ENCODE measurements around the gene USH2A. TPM values are rescaled to one million over a fixed set of nuclear protein-coding genes. Genes with fewer than 3 reads are reported as not detected.

USH2A gene
- polyA plus RNA-seq, 4 donors: 0.04 to 0.32 (median 0.22) TPM

DNA sequence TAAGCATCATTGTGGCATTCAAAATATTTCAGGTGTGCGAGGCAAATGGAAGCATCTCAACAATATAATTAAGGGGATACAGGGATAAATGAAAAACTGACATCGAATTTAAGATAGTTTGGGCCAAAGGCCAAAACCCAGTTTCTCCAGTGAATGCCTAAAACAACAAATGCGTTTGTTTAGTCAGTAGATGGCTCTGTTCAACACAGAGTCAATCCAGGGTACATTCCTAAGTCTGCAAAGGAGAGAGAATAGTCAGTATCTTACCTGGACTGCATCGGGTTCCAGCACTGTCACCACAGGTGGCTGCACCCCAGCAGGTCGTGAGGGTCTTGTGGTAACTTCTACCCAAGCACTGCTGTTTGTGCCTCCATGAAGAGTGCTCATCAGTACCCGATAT, 535.1 kb downstream of the USH2A start:
- no peak for DNase-seq (ENCODE audit: low read depth in 4 of 4, low spot score in 3 of 4)

DNA sequence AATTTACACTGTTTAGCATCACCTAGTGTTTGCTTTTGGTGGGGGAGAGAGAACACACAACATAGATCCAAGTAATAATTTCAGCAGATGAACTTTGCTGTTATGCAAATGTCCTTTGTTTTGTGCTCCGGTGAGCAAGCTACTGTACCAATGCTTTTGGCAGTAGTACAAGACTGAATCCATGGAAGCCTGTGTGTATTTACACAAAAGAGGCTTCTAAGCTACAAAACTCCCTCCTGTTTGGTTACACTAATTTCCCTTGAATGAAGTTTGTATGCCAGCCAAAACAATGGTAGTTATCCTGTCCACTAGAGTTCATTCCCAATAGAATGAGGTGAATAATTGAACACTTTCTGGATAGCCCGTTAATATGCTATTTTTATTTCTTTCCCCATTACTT, 535.6 kb downstream of the USH2A start:
- DNase-seq (ENCODE audit: low read depth in 4 of 4, low spot score in 3 of 4): no peak

DNA sequence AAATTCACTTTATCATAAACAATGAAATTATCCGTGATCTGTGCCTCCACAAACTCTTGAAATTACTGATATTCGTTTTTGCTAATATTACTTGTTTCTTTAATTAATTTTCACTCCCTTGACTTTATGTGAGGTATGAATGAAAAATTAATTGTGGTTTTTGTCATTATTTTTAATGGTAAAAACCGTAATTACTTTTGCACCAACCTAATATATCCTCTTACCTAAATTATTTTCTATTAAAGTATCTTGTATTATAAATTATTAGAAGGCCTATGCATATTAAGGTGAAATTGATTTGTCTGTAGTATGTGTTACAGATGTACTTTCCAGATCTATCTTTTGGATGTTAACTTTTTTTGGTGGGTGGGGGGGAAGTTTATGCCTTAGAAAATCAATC, 540.2 kb downstream of the USH2A start:
- no peak for DNase-seq (ENCODE audit: low read depth in 4 of 4, low spot score in 3 of 4)

DNA sequence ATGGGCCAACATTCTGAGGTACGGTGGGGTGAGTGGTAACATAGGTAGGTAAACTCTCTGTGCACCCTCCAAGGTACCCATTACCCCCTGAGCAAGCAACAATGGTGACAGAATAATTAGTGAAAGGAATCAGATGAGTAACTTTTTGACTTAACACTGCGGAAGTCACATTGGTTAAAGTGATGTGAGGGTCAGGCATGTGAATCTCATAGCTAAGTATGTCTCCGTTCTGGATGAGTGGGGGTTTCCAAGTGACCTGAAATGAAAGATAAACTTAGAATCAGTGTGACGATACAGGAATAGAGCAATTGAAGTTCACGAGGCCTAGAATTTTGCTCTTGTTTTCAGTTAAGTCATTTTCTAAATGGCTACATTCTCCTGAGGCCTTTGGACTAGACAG, 544.4 kb downstream of the USH2A start:
- no peak for DNase-seq (ENCODE audit: low read depth in 4 of 4, low spot score in 3 of 4)

DNA sequence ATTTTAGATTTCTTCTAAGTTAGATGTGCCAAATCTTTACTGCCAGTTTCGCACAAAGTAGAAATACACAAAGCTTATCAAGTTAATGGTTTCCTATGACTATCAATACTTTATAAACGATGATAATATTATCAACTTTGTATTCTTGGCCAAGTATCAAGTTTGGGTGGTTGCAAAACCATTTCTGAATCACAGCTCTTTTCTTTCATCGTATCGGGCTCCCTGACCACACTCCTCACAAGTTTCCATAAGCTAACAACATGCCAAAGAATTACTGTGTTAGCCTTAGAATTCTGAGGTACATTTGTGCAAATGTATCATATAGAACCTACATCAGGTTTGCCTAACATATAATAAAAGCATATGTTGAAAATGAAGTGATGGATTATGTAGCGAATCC, 545.1 kb downstream of the USH2A start:
- DNase-seq (ENCODE audit: low read depth in 4 of 4, low spot score in 3 of 4): no peak

DNA sequence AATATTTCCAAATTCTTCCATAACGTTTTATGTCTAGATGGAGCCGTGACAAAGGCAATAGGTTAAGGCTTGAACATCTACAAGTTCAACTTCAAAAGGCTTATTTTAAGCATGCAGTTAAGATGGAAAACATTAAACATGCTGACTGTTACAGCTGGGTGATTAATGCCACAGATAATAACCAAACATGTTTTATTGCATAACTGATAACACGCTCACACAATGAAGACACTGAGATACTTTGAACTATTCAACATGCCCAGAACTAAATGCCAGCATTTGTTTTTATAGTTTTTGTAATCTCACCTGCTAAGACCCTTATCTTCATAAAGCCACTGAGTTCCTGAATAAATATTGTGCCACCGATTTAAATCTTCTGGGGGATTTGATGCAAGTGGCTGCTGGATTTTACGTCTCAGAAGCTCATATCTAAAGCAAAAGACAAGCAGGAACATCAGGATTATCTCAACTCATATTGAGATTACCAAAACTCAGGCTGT, 545.7 kb downstream of the USH2A start:
- DNase-seq (ENCODE audit: low read depth in 4 of 4, low spot score in 3 of 4): no peak

DNA sequence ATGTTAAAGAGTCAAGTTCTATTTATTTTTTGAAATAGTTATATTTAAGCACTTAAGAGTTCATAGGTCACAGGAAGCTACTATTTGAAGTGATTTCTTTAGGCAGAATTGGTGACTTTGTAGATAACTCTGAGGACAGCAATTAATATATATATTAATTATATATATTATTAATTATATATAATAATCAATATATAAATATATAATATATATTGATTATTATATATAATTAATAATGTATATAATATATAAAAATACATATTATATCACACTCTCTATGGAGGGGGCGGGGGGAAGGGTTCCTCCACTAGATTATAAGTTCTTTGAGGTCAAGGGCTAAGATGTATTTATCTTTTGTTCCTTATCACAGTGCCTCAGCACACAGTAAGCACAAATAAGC, 547.5 kb downstream of the USH2A start:
- DNase-seq (ENCODE audit: low read depth in 4 of 4, low spot score in 3 of 4): no peak

DNA sequence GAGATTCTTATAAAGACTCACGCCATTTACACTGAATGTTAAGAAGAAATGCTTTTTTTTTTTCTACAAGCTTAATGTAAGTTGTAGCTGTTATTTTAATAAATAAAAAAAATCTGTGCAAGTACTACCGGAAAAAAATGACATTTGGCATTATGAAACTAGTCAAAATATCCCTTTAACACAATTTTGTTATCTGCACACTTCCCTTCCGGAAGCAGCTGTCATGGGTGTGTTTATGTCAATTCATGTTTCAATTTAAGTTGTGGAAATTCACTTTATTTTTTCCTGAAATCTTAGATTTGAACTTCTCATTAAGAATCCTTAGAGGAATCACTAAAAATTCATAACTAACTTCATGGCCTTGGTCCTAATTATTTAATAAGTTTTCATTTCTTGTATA, 548.0 kb downstream of the USH2A start:
- DNase-seq (ENCODE audit: low read depth in 4 of 4, low spot score in 3 of 4): no peak

DNA sequence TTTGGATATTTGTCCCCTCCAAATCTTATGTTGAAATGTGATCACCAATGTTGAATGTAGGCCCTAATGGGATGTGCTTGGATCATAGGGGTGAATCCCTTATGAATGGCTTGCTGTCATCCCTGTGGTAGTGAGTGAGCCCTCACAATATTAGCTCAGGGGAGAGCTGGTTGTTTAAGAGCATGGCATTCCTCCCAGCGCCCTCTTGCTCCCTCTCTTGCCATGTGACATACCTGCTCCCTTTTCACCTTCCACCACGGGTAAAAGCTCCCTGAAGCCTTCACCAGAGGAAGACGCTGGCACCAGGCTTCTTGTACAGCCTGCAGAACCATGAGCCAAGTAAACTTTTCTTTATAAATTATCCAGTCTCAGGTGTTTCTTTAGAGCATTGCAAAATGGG, 550.6 kb downstream of the USH2A start:
- DNase-seq (ENCODE audit: low read depth in 4 of 4, low spot score in 3 of 4): no peak

DNA sequence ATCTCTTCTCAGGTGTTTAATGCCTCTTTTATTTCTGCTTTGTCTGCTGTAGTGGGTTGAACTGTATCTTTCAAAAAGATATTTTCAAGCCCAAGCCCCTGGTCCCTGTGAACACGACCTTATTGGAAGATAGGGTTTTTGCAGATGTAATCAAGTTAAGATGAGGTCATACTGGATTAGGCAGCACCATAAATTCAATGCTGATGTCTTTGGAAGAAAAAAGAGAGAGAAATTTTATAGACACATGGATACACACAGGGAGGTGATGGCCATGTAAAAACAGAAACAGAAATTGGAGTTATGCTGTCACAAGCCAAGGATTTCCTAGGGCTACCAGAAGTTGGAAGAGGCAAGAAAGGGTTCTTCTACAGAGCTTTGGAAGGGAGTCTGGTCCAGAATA, 554.7 kb downstream of the USH2A start:
- no peak for DNase-seq (ENCODE audit: low read depth in 4 of 4, low spot score in 3 of 4)

DNA sequence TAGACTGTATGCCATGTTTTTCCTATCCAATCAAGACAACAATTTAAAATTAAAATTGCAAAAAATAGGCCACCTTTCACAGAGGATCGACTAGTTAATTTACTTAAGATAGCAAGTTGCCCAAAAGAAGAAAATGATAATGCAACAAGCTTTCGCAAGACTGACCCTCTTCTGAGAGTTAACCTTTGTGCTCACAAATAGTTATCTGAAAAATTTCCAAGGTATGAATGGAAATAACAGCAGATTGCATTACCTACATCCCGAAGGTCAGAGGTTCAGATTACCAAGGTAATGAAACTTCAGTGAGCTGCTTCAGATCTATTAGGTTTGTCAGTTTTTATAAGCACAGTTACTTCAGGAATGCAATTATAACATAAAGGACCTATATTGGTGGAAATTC, 558.2 kb downstream of the USH2A start:
- DNase-seq (ENCODE audit: low read depth in 4 of 4, low spot score in 3 of 4): no peak

DNA sequence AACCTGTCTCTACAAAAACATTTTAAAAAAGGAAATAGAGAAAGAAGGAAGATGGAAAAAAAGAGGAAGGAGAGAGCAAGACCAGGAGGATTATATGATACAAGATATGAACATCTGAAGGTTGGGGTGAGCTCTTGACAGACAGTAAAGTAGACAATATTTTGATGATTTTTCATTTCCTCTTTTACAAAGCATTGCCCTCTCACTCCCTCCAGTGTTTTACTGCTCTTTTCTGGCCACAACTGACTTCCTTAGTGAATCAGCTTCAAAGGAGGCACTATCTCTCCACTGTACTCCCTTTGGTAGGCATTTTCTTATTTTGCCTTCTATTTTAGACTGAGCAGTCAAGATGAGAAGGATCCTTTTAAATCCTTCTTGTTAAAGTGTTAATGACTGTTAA, 559.5 kb downstream of the USH2A start:
- no peak for DNase-seq (ENCODE audit: low read depth in 4 of 4, low spot score in 3 of 4)

DNA sequence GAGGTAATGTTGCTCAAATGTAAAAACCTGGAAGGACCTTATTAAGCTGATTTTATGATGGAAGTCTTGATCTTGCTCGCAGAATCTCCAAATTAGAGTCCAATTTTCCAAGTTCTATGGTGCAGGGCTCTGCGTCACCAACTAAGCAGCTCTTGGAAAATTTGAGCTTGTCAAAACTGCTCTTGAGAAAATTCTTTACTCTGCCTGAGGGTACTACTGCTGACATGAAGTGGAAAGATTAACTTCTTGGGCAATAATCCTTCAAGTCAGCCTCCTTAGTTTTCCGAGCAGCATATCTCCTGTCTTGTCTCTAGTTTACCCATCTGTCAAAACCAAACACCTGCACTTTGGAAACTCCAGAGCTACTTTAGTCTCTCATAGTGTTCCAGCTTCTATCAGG, 562.4 kb downstream of the USH2A start:
- DNase-seq (ENCODE audit: low read depth in 4 of 4, low spot score in 3 of 4): no peak

DNA sequence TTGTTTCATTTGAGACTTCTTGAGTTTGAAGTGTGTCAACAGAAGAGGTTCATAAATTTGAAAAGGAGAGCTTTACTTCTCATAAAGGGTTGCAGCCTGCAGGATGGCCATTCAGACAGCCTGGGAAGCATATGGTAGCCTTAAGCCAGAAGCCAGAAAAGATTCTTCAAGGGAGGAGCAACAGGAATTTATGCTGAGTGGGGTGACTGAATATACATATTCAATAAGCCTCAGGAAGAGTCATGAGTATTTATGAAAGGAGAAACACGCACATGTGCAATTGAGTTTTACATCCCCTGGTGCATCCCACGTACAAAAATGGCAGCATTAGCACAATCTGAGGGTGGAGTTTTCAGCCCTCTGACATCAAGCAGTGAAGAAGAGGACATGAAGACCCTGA, 565.9 kb downstream of the USH2A start:
- no peak for DNase-seq (ENCODE audit: low read depth in 4 of 4, low spot score in 3 of 4)

DNA sequence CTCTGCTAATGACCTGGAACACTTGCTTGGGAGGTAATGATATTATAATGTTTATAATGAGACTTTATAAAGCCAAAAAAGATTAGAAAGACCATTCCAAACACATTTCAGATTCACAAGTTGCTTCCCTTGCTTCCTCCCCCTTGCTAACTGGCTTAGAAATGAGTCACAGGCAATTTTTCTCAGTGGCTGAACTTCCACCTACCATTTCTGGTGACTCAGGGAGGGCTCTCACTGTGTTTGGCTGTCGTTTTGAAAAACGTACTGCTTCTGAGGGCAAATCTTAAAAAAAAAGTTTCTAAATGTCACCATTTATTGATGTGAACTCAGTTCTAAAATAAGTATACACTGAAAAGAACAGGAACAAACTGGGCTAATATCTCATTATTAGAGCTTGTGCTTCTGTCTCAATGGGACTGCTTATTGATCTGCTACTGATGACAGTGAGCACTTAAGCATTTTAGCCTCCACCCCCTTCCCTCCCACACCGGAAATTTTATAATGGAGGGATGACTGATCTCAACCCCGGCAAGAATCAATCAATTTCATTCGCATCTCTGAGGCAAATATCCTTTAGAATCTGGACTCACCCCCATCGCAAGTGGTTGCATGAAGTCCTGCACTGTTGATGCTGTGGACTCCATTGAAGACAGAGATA, 577.9 kb downstream of the USH2A start:
- DNase-seq (ENCODE audit: low read depth in 4 of 4, low spot score in 3 of 4): no peak

DNA sequence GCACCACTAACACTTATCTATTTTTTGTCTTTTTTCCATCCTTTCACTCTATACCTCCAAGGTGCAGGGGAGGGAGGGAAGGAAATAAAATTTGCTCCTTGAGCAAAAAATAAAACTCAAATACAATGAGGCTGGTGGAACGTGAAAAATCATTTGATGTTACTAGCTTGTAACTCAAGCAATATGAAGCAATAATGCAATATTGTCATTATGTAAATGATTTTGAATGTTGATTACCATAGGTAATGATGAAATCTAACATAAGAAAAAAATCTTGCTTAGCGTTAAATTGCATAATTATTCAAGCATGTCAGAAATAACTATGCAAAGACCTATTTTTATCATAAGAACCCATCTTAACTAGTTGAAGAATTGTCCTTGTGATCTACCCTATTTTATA, 578.5 kb downstream of the USH2A start:
- DNase-seq (ENCODE audit: low read depth in 4 of 4, low spot score in 3 of 4): no peak

DNA sequence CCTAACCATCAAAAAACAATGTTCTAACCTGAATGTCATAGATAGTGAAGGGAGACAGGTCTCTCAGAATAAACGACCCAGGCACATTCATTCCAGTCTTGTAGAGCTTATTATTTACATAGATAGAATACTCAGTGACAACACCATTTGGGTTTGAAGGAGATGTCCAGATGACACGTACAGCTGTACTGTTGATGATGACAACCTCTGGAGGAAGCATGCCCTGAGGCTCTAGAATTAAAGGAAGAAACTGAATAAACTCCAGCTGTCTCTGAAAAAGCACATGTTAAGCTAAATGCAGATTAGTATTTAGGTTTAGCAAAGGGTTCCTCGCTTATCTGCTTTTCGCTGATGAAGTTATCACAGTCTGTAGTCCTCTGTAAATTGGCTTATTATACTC, 579.0 kb downstream of the USH2A start:
- no peak for DNase-seq (ENCODE audit: low read depth in 4 of 4, low spot score in 3 of 4)

DNA sequence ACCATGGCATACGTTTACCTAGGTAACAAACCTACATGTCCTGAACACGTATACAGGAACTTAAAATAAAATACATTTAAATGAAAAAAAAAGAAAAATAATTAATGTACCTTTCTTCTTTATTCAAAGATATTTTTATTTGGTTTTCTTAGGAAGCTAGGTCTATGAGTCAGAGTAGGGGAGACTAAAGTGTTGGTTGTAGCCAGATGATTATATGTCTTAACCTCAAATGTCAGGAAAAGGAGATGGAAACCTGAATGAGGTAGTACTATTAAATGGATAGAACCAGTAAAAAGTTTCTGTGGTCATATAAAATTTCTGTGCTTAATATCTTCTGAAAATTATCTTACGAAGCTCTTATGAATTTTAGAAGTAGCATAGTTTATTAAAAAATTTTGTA, 580.3 kb downstream of the USH2A start:
- no peak for DNase-seq (ENCODE audit: low read depth in 4 of 4, low spot score in 3 of 4)

DNA sequence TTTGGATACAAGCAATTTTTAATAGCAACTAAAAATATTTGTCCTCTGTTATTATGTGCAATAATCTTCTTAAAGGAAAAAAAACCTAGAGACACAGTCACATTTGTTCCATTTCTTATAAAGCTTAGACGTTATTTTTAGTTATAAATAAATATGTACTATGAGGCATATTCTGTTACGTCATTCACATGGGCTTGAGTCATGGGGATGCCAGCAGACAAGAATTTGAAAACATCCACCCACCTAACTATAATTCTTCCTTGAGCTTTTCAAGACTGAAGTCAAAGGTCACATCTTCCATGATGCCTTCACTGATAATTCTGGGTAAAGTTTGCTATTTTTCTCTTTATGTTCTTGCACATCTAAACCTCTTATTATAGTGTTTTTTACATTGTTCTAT, 587.3 kb downstream of the USH2A start:
- DNase-seq (ENCODE audit: low read depth in 4 of 4, low spot score in 3 of 4): no peak

DNA sequence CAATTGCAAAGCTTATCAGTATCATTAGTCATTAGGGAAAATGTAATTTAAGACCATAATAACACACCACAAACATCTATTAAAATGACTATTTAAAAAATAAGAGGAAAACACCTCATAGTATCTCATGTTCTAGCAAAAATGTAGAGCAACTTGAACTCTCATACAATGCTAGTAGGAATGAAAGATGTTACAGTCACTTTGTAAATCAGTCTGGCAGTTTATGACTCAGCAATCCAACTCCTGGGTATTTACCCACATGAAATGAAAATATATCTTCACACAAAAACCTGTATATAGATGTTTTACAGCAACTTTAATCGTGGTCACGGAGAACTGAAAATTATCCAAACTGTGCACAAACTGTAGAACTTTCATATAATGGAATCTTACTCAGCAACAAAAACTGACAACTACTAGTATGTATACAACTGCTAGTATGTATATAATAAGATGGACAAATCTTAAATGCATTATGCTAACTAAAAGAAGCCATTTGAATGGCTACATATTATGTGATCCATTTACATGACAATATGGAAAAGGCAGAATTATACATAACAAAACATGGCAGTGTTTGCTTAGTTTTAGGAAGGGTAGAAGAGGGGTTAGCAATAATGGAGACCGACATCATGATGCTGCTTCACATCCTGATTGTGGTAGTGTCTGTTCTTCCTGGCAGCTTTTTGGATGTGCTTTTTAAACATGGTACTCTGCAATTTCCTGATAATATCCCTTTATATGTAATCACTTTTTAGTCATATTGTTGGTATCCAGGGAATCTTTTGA, 589.1 kb downstream of the USH2A start:
- DNase-seq (ENCODE audit: low read depth in 4 of 4, low spot score in 3 of 4): no peak

DNA sequence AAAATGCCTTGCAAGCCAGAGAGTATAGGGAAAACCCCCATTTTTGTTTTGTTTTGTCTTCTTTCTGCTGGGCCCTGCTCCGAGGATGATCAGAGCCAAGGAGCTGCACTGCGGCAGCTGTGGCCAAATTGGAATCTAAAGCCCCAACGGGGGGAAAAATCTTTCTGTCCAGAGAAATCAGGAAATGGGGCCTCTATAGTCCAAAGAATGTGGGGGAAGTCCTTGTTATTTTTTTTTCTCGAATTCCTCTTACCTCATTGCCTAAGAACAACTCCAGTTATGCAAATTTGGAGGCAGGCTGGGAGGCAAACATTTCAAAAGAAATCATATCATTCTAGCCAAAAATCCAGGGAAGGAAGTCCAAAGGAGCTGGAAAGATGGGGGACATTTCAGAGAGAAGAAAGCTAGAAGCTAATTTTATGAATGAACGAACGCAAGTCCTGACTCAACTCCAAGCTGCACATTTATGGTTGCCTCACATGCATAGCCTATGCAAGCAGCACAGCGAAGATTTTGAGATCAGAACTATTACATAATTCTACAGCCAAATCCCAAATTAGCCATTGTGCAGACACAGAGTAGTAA, 592.9 kb downstream of the USH2A start:
- DNase-seq (ENCODE audit: low read depth in 4 of 4, low spot score in 3 of 4): no peak

DNA sequence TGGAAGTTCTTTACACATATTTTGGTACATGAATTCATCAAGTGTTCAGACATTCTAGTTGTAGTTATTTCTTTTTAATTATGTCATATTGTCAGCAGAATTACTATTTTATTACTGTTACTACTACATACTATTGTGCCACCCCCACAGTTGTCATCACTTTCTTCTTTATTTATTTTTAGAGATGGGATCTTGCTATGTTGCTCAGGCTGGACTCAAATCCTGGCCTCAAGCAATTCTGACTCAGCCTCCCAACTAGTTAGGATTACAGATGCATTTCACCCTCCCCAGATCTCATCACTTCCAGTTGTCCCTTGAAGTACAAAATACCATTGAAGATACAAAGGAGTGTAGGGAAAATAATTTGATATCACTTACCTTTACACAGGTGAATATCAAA, 598.2 kb downstream of the USH2A start:
- DNase-seq (ENCODE audit: low read depth in 4 of 4, low spot score in 3 of 4): no peak
